GM21619 (cell line): ENCODE measurements around the gene HOXA1.

Source experiments
- ATAC-seq: cut with Tn5 transposase; IDR thresholded peaks from one replicate; pipeline ENCODE4 v1.9.1; 2021; ENCODE audit not compliant: unreplicated experiment

HOXA1 gene

DNA sequence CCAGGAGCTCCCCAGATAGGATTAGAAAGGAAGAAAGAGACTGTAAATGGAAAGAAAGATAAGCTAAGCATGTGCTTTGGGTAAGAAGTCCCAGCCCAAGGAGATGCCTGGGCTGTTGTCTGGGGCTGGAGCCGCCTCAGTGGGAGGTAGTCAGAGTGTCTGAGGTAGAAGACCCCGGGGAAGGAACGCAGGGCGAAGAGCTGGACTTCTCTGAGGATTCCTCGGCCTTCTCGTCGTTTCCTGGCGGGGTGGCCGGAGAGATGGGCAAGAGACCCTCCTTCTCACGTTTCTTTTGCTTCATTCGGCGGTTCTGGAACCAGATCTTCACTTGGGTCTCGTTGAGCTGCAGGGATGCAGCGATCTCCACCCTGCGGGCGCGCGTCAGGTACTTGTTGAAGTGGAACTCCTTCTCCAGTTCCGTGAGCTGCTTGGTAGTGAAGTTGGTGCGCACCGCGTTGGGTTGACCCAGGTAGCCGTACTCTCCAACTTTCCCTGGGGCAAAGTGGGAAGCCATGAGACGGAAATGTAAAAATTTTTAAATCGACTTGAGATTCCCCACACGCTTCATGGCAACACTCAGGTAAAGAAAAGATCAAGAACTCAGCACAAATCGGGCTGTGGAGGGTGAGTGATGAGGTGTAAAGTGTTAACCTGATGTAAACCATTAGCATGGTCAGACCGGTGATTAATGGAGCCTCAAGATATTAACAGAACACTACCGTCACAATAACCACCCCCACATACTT, 1.3 kb downstream of the HOXA1 start:
- ATAC-seq, result no peak

DNA sequence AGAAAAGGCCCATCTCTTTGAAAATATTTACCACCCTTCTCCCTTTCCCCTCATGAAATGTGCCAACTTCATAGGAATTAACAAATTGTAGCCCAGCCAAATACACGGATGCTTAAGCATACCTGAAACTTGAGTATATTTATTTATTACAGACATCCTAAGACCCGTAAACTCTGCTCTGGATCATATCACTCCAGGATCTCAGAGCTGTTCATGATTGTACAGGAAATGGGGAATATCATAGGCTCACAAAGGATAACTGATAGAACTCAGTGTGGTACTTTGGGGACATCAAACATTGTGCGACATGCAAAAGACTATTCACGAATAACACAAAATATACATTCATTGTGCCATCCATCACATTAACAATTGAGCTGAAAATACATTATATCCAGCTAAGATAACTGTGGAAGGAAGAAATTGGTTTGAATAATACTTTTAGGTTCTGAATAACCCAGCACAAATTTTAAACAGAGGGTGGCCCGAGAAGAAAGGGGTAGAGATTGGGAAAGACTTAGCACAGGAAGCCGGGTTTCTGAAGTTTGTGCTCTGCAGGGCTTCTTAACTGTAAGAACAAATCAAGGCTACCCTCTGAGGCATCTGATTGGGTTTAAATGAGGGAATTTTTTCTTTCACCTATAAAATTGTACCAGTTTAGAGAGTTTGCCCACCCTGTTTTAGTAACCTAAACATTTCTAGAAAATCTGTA, 2.5 kb downstream of the HOXA1 start:
- no peak for ATAC-seq

DNA sequence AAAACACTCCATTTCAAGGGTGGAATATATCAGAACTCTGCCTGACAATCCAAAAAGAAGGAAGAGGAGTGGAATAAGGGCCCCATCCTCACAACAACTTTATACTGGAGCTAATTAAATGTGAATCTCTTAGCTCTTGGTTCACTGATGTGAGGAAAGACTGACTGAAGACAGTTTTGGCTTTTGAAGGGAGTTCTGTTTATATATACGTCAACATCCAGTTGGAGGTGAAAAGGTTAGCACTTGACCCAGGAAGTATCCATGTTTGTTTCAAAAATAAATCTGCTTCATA, 3.0 kb downstream of the HOXA1 start:
- ATAC-seq, result no peak

DNA sequence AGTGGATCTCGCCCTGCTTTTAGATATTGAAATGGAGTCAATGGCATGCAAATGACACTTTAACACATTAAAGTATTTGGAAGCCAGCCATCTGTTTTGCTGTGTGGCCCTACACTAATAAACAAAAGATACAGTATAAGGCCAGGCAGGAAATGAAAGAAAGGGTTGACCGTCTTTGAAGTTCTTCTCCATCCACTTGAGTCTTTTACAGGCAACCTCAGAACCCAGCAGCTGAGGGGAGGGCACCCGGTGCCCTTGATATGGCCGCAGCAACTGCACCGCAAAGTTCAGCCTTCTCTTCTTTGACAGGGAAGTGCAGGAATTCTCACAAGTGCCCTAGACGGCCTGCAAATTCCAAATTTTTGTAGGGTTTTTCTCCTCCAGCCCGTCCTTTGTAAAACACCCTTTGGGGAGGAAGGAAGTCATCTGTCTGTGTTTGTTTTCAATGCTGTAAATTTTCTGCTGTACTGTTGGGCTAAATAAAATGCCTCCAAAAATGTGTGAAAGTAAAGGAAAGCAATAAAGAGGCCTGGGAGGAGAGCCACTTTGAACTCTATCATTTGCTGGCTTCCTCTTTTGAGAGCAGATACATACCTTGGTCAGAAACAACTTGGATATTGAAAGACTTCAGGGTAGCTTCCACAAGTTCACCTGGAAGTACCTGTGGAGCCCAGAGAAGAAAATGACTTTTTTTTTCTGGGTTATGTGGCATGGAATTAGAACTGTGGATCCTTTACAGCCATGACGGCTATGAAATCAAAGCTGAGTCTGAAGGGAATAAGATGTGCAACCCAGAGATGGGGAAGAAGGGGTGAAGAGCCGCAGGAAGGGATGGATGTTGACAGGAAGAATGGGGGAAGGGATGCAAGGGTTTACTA, 3.6 kb downstream of the HOXA1 start:
- no peak for ATAC-seq

DNA sequence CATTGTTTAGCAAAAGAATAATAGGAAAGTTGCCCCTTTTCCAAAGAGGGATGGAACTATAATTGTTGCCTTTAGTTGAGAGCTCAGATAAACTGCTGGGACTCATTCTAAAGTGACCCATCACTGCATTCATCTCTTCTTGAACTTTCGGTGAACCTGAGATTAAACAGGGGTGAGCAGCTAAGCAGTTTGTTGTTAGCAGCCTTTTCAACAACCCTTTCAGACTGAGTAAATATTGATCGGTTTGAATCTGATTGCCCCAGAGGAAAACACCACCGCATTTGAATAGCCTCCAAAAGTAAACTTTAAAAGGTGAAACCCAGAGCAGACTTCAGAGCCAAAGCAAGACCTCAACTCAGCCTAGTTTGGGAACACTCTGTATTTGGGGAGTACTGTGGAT, 4.7 kb downstream of the HOXA1 start:
- no peak for ATAC-seq

DNA sequence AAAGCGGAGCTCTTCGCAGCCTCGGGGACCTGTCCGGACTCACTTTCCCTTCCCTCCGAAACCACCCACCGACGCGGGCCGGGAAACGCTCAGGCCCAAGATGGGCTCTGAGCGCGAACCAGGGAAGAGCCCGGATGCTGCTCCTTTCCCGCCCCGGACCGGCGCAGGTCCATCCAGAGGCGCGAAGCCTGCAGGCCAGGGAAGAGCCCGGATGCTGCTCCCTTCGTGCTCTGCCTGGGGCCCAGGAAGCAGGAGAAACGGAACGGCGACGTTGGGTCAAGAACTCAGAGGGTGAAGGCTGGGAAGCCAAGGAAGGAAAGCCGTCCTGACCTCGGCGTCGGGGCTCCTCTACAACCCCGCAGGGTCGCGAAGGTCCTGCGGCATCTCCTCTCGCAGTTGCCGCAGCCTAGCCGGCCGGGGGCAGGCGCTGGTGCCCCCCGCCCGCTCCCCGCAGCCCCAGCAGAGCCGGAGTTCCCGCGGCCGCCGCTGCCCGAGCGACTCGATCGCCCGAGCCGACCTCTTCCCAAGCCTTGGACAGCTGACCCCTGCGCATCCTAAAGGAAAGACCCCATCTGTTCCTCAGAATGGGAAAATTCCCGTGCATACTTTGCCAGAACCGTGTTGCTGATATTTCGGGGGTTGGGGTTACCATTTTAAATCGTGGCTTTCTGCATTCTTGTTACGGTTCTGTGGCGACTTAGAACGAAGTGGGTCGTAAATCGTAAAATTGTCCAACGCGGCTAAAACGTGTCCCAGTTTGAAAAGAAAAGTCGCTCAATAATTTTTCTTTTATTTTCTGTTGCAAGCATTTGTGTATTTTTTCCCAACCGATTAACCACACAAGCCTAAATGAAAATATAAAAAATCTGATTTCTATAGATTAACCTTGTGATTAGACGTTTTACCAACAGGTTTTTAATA, 7.5 kb downstream of the HOXA1 start:
- no peak for ATAC-seq

DNA sequence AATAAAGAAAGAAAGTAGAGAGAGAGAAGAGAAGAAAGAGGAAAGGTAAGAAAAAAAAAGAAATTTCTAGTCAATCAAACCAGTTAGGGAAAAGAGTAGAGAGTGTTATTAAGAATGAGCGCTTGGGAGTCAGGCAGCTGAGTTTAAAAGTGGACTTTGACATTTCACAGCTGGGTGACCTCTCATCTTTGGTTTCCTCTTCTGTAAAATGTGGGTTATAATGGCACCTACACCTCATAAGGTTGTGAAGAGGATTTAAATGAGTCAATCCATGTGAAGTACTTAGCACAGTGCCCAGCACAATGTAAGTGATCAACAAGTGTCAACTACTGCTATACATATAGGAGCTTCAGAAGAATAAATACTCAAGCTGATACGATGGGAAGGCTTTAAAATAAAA, 12.2 kb downstream of the HOXA1 start:
- no peak for ATAC-seq

DNA sequence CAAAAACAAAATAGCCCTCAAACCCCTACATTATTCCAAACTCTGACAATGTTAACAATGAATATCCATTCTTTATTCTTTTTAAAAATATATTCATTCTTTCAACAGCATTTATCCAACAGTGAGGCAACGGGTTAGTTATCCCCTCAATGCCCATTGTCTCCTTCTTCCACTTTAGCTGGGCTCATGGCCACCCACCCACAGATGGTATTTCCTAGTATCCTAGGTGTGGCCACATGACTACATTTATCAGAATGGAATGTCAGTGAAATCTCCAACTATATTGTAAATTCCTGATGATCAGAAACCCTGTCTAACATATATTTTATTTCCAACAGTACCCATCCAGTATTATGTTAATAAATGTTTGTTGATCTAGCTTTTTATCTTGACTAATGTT, 13.6 kb downstream of the HOXA1 start:
- no peak for ATAC-seq

DNA sequence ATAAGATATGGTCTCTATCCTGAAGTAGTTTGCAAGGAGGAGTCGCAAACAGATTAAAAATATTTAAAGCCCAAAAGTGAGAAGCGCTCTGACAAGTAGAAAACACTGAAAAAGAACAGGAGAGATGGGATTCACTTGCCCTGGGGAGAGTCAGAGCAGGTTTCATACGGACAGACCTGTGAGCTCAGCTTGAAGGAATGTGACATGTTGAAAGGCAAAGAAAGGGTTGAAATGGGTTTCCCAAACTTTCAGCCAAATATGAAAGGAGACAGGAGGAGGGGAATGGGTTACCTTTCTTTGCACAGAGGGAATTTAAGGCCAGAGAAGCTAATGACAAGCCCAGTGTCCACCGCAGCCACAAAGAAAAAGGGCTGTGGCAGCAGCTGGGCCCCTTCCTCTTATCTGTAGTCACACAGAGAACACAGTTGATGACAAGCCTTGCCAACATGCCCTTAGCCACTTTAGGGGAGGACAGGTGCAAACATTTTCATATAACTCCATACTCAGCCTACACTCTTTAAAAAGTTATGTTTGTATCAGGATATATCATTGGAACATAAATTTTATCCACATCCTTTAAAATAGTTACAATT, 14.9 kb downstream of the HOXA1 start:
- no peak for ATAC-seq

DNA sequence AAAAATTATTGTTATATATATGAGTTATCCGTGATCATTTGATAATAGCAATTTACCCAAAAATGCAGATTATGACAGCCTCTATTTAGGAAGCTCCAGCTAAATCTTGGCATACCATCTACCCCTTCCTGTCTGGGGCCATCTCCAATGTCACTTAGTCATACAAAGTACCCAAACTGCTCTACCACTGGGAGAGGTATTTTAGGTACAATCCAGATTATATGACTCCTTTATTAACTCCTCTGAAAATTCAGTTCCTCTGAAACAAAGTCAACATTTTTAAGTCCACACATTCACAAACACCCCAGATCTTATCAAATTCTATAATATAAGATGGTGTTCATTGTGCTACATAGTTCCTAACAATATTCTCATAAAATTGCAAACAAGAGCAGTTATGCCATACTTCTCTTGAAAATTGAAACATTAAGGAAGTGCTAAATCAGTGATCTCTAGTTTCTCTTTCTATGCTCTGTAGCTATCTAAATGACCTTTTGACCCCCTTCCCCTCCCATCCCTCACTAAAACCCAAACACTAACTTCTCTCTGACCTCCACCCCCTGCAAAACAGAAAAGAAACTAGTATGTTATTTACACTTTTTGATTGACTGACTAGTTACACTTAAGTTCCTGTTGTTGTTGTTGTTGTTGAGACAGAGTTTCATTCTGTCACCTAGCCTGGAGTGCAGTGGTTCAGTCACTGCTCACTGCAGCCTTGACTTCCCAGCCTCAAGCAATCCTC, 16.4 kb downstream of the HOXA1 start:
- no peak for ATAC-seq

DNA sequence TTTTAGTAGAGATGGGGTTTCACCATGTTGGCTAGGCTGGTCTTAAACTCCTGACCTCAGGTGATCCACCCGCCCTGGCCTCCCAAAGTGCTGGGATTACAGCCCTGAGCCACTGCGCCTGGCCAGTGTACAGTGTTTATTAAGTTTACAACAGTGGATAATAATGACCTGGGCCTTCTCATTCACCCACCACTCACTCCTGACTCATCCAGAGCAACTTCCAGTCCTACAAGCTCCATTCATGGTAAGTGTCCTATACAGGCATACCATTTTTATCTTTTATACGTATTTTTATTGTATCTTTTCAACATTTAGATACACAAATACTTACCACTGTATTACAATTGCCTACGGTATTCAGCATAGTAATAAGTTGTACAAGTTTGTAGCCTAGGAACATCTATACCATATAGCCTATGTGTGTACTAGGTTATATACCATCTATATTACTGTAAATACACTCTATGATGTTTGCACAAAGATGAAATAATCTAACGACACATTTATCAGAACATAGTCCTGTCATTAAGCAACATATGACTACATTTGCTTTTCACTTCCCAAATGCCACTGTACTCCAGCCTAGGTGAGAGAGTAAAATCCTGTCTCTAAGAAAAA, 17.1 kb downstream of the HOXA1 start:
- ATAC-seq, result no peak

DNA sequence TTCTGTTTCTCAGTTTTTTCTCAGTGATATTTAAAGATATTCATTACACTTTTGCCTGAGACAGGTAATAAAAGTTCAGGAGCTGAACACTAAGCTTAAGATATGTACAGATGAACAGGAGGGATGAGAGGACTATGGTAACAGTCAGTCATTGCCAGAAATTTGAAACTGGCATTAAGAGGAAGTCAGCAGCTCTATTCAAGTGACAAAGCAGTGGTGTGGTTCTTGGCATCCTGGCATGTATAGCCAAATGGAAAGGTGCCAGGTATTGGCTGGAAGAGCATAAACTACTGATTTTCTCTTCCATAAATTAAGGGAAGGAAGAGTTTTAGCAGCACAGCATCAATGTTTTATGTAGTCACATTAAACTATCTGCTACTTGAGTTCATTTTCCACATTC, 22.7 kb downstream of the HOXA1 start:
- no peak for ATAC-seq

DNA sequence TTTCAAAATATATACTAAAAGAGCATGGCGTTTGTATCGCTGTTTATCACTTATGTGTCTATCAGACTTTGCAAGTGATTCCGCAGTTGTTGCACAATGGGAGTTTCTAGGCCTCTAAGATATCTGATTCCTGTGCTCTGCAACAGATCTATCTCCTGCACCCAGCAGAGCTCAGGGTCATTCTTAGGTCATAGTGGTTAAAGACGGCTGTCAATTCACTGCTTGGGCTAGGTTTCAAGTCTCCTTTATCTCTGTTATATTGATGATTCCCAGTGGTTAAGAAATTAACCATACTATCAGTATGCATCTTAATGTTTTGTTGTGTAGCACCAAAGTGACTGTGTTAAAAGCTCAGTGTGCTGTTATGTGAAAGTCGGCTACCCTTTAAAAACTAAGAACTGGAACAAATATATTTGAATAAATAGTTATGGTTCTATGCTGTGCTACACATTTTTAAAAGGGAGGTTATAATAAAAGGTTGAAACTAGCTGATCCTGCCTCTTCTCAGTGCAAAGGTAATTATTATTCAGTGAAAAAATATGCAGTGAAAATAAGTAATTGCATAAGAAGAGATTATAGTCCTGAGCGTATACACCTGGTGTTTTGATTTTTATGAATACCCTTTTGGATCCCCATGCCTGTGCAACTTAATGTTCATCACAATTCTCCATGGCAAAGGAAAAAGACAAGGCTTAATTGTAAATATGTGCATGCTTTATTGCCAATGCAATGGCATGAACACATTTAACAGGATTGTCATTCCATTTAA, 24.0 kb downstream of the HOXA1 start:
- no peak for ATAC-seq

DNA sequence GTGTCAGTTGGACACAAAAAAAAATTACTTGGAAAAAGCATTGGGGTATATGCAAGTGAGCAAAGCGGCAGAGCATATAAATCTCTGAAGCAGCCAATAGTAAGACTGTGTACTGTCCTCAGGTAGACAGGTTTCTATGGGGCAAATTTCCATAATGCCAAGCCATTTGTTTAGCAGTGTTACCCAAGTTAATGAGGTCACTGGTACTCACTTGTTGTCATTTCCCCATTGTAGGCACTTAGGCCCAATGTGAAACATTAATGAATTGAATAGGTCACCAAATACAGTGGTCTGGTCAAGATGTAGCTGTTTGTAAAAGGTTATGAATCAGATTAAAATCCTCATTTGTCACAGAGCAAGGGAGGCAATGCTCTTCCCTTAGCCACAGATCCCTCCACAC, 27.5 kb downstream of the HOXA1 start:
- ATAC-seq, result no peak

DNA sequence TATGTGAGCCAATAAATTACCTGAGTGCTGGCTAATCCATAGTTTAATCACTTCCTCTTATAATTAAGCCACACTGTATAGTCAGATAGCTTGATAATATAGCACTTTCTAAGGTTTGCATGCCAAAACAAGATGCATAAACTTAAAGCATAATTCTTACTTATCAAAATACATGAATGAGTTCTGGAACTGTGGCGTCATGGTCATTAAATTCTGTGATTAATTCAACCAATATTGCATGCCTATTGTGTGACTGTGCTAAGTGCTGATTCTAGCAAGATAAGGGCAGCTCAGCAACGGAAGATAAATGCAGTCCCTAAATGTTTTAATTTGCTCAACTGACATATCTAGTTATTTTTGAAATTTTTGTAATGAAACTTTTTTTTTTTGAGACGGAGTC, 29.7 kb downstream of the HOXA1 start:
- no peak for ATAC-seq

DNA sequence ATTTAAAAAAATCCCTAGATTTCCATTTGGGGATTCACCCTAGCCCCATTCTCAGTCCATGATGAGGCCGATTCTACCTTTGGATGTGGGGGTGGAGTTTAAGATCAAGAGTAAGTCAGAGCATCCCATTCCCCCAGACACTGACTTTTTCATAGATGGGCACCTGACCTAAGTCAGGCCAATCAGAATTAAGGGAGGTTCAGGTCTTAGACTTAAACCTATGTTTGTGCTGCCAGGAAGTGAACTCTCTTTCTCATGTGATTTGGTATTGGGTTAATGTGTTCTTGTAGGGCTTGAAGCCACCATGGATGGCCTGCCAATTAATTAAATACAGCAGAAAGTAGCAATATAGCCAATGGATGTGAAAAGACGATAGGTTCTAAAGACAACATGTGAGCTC, 30.1 kb downstream of the HOXA1 start:
- ATAC-seq, result no peak

DNA sequence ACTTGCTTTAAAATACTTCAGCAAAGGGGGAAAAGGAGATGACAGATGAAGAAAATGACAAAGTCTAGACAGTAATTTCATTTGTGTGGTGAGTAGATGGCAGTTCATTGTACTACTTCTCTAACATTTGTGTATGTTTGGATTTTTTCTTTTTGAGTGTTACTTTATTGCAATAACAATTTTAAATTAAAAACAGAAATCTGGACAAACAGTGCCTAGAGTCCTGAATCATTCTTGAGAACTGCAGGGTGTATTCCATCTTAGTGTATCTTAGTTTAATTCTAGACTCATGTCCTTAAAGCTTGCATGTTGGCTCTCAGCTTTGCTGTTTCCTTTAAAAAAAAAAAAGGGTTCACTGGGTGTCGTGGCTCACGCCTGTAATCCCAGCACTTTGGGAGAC, 31.1 kb downstream of the HOXA1 start:
- ATAC-seq, result no peak

DNA sequence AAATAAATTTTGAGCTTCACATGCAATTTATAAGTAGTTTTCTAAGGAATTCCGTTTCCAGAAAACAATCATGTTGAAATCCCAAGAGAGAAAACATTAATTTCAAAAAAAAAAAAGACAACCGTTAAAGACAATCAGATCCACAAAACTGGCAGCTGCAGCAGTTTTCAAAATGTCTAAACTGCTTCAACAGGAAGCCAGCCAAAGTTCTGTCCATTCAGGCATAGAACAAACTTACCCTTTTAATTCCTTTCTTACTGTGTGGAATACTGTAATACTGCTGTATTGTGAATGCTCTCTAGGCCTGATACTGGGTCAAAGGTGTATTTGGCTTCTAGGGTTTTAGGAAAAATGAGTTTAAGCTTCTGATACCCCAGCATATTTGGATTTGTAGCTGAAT, 31.6 kb downstream of the HOXA1 start:
- no peak for ATAC-seq

DNA sequence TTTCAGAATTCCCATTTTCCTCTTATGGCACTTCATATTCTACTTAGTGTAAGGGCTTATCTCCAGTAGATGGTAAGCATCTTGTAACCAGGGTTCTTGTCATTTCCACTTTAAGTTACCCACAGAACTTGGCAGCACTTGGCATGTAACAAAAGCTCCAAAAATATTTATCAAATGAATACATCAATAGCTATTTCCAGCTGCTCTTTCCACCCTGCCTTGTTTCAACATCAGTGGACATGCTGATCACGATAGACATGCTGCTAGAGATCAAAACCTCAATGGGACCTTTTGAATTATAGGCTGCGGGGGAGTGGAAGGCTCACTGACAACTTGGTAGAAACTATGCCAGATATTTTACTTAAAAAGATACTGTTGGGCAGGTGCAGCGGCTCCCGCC, 32.9 kb downstream of the HOXA1 start:
- no peak for ATAC-seq
